Measurements from ENCODE around the gene METAP1D. TPM values are rescaled to one million over a fixed set of nuclear protein-coding genes. Genes with fewer than 3 reads are reported as not detected.
"Not testable (repeated sequence)": the region's sequence is repeated elsewhere in the genome, so short reads cannot be mapped to it uniquely, and the experiment has no call there.

METAP1D gene
- total RNA-seq, 1 experiment from 2014 or later: 6.9 TPM

- H3K9me3 ChIP-seq, DNase-seq, H3K4me3 ChIP-seq, H3K27me3 ChIP-seq: not testable (repeated sequence)
- peaks cover 45% of the 10 kb centered on the region for H3K36me3 ChIP-seq
Observed at GRCh38 chr2:171983924-171984323, 15.8 kb upstream of the METAP1D start.

- H3K4me3 ChIP-seq: no peak overlapping the region
- H3K36me3 ChIP-seq: peaks cover 34% of the 10 kb centered on the region
- DNase-seq: no peak
- no peaks in the 10 kb centered on the region for H3K27me3 ChIP-seq
- H3K9me3 ChIP-seq: no peaks in the 10 kb centered on the region
Observed at GRCh38 chr2:171985076-171985475, 14.7 kb upstream of the METAP1D start.

GRCh38 chr2:171986778-171987177 is 13.0 kb upstream of the METAP1D start:
- peaks cover 25% of the 10 kb centered on the region for H3K36me3 ChIP-seq
- no peaks in the 10 kb centered on the region for H3K9me3 ChIP-seq
- no peaks in the 10 kb centered on the region for H3K27me3 ChIP-seq
- H3K4me3 ChIP-seq: no peak overlapping the region
- DNase-seq: no peak

- Histone ChIP-seq H3K4me3 (no peak overlapping the region), H3K36me3 (no peaks in the 10 kb centered on the region), H3K9me3 (no peaks in the 10 kb centered on the region), H3K27me3 (no peaks in the 10 kb centered on the region)
- DNase-seq: no peak
Observed at GRCh38 chr2:171991027-171991426, 8.7 kb upstream of the METAP1D start.

GRCh38 chr2:171995586-171995985 is 4.2 kb upstream of the METAP1D start:
- H3K4me3 ChIP-seq: no peak overlapping the region
- no peak for DNase-seq
- no peaks in the 10 kb centered on the region for H3K9me3 ChIP-seq
- H3K27me3 ChIP-seq: no peaks in the 10 kb centered on the region
- no peaks in the 10 kb centered on the region for H3K36me3 ChIP-seq

GRCh38 chr2:171996021-171996420 is 3.7 kb upstream of the METAP1D start:
- no peak for DNase-seq
- Histone ChIP-seq H3K9me3 (no peaks in the 10 kb centered on the region), H3K27me3 (no peaks in the 10 kb centered on the region), H3K36me3 (no peaks in the 10 kb centered on the region), H3K4me3 (no peak overlapping the region)

GRCh38 chr2:171997031-171997430 is 2.7 kb upstream of the METAP1D start:
- H3K4me3 ChIP-seq, H3K9me3 ChIP-seq, DNase-seq, H3K27me3 ChIP-seq, H3K36me3 ChIP-seq: not testable (repeated sequence)

- Histone ChIP-seq H3K9me3 (no peaks in the 10 kb centered on the region), H3K36me3 (no peaks in the 10 kb centered on the region), H3K27me3 (no peaks in the 10 kb centered on the region), H3K4me3 (peak overlapping the region; percentile 85)
- no peak for DNase-seq
Observed at GRCh38 chr2:171999161-171999560, 592 bp upstream of the METAP1D start.

GRCh38 chr2:172000696-172001361 is 1.1 kb downstream of the METAP1D start:
- DNase-seq: no peak
- Histone ChIP-seq H3K9me3 (no peaks in the 10 kb centered on the region), H3K36me3 (no peaks in the 10 kb centered on the region), H3K27me3 (no peaks in the 10 kb centered on the region), H3K4me3 (peak overlapping the region; percentile 85)

GRCh38 chr2:172007372-172007771 is 7.6 kb downstream of the METAP1D start:
- DNase-seq: no peak
- no peak overlapping the region for H3K4me3 ChIP-seq
- H3K27me3 ChIP-seq: no peaks in the 10 kb centered on the region
- H3K36me3 ChIP-seq: no peaks in the 10 kb centered on the region
- H3K9me3 ChIP-seq: no peaks in the 10 kb centered on the region

- no peak overlapping the region for H3K4me3 ChIP-seq
- H3K9me3 ChIP-seq: no peaks in the 10 kb centered on the region
- H3K27me3 ChIP-seq: no peaks in the 10 kb centered on the region
- no peak for DNase-seq
- no peaks in the 10 kb centered on the region for H3K36me3 ChIP-seq
Observed at GRCh38 chr2:172009823-172010222, 10.1 kb downstream of the METAP1D start.

- no peaks in the 10 kb centered on the region for H3K9me3 ChIP-seq
- no peaks in the 10 kb centered on the region for H3K36me3 ChIP-seq
- no peak for DNase-seq
- no peak overlapping the region for H3K4me3 ChIP-seq
- no peaks in the 10 kb centered on the region for H3K27me3 ChIP-seq
Observed at GRCh38 chr2:172011812-172012575, 12.2 kb downstream of the METAP1D start.

- no peaks in the 10 kb centered on the region for H3K36me3 ChIP-seq
- H3K4me3 ChIP-seq: no peak overlapping the region
- H3K9me3 ChIP-seq: no peaks in the 10 kb centered on the region
- H3K27me3 ChIP-seq: no peaks in the 10 kb centered on the region
- DNase-seq: no peak
Observed at GRCh38 chr2:172012677-172013391, 13.1 kb downstream of the METAP1D start.

- Histone ChIP-seq H3K9me3 (no peaks in the 10 kb centered on the region), H3K4me3 (no peak overlapping the region), H3K36me3 (no peaks in the 10 kb centered on the region), H3K27me3 (no peaks in the 10 kb centered on the region)
- DNase-seq: no peak
Observed at GRCh38 chr2:172013396-172013795, 13.6 kb downstream of the METAP1D start.

GRCh38 chr2:172021074-172021931 is 21.6 kb downstream of the METAP1D start:
- no peak overlapping the region for H3K4me3 ChIP-seq
- no peaks in the 10 kb centered on the region for H3K9me3 ChIP-seq
- no peaks in the 10 kb centered on the region for H3K36me3 ChIP-seq

GRCh38 chr2:172021955-172022354 is 22.2 kb downstream of the METAP1D start:
- Histone ChIP-seq H3K9me3 (no peaks in the 10 kb centered on the region), H3K27me3 (no peaks in the 10 kb centered on the region), H3K36me3 (no peaks in the 10 kb centered on the region), H3K4me3 (no peak overlapping the region)
- no peak for DNase-seq

More at GRCh38 chr2:172021074-172021931, 21.6 kb downstream of the METAP1D start:
- no peak for DNase-seq
- H3K27me3 ChIP-seq: no peaks in the 10 kb centered on the region

- H3K36me3 ChIP-seq: no peaks in the 10 kb centered on the region
- DNase-seq: no peak
- no peak overlapping the region for H3K4me3 ChIP-seq
- H3K9me3 ChIP-seq: no peaks in the 10 kb centered on the region
- H3K27me3 ChIP-seq: no peaks in the 10 kb centered on the region
Observed at GRCh38 chr2:172031536-172031935, 31.8 kb downstream of the METAP1D start.
